Caco-2 (cell line): Measurements from ENCODE around the gene REV3L. TPM values are rescaled to one million over a fixed set of nuclear protein-coding genes. Genes with fewer than 3 reads are reported as not detected.

Experiments
- BruUV-seq: library from RNA; stranded (reverse); fragments of 400-500 nt; replicated peaks from 2 replicates; lab custom pipeline; 2021; lab: Mats Ljungman, UMichigan
- CTCF ChIA-PET: fragments of 300-600 bp; sonication (Branson Sonifier 250); formaldehyde crosslinking; loops from one replicate; lab custom pipeline; 2022; ENCODE audit warnings: antibody characterized with exemption; lab: Charles Lee
- POLR2A ChIA-PET: fragments of 300-600 bp; sonication (Branson Sonifier 250); formaldehyde crosslinking; loops from one replicate; lab custom pipeline; 2022; ENCODE audit warnings: antibody characterized with exemption; lab: Charles Lee
- DNase-seq, 2 experiments: peaks; one replicate each; pipeline versions ENCODE4 v3.0.0 to v3.0.0-alpha.2; 2020 to 2022
- H3K27me3 ChIP-seq: replicated peaks from 2 replicates; pipeline ENCODE4 v1.6.0; 2011; ENCODE audit warnings: low read length; ENCODE audit not compliant: control insufficient read depth, insufficient read depth
- H3K36me3 ChIP-seq: 2 replicates; pipeline ENCODE4 v1.5.1; 2011; ENCODE audit warnings: low read length; ENCODE audit not compliant: control insufficient read depth, insufficient read depth
- H3K4me1 ChIP-seq: fragments of 250-450 bp; sonication (Bioruptor Pico); 2 replicates; pipeline ENCODE4 v1.5.1; 2020; ENCODE audit warnings: mild to moderate bottlenecking
- H3K4me3 ChIP-seq: 2 replicates; pipeline ENCODE4 v1.5.1; 2011; ENCODE audit warnings: low read depth, mild to moderate bottlenecking, control low read depth, low read length
- H3K9me3 ChIP-seq: fragments of 250-450 bp; sonication (Bioruptor Pico); 2 replicates; pipeline ENCODE4 v1.5.1; 2020; ENCODE audit warnings: mild to moderate bottlenecking, moderate library complexity
- H3K27ac Mint-ChIP-seq: one replicate; pipeline ENCODE4 v1.8.0; 2022; ENCODE audit warnings: mixed read lengths; ENCODE audit not compliant: unreplicated experiment
- H3K27me3 Mint-ChIP-seq: one replicate; pipeline ENCODE4 v1.8.0; 2022; ENCODE audit warnings: mixed read lengths; ENCODE audit not compliant: insufficient read depth, unreplicated experiment
- H3K36me3 Mint-ChIP-seq: one replicate; pipeline ENCODE4 v1.8.0; 2022; ENCODE audit warnings: mild to moderate bottlenecking, mixed read lengths; ENCODE audit not compliant: insufficient read depth, unreplicated experiment
- H3K4me1 Mint-ChIP-seq: one replicate; pipeline ENCODE4 v1.8.0; 2022; ENCODE audit warnings: low read depth, mixed read lengths; ENCODE audit not compliant: unreplicated experiment
- H3K4me3 Mint-ChIP-seq: one replicate; pipeline ENCODE4 v1.8.0; 2022; ENCODE audit warnings: mild to moderate bottlenecking, moderate library complexity, mixed read lengths; ENCODE audit not compliant: unreplicated experiment
- H3K9me3 Mint-ChIP-seq: one replicate; pipeline ENCODE4 v1.8.0; 2022; ENCODE audit warnings: mixed read lengths; ENCODE audit not compliant: unreplicated experiment
- CTCF ChIP-seq, 2 experiments: fragments of 200-600 bp in 1 of 2; IDR thresholded peaks; 1 replicate in 1 of 2; 2 replicates in 1 of 2; pipeline versions ENCODE4 v1.5.1 to v1.8.0; 2011 to 2022; ENCODE audit warnings: antibody characterized with exemption in 1 of 2, control low read depth in 1 of 2, inconsistent platforms in 1 of 2, low read depth in 1 of 2, low read length in 1 of 2, mild to moderate bottlenecking in 1 of 2, moderate library complexity in 1 of 2; ENCODE audit not compliant: insufficient read depth in 1 of 2, severe bottlenecking in 1 of 2, unreplicated experiment in 1 of 2
- intact Hi-C: fragments of 100-400 bp; cut with micrococcal nuclease; formaldehyde crosslinking; loops from one replicate; pipeline ENCODE4 v1.10.0; 2022; ENCODE audit not compliant: unreplicated experiment
- total RNA-seq: library from RNA; stranded (reverse); gene quantifications from 2 replicates; pipeline ENCODE4 v1.2.3, GENCODE V29; 2022

Gene REV3L
- total RNA-seq, 1 experiment from 2014 or later = 22.2 TPM

- POLR2A ChIA-PET = no interaction called here
- no peak overlapping the region for H3K27ac Mint-ChIP-seq
- no TSS peak for BruUV-seq
Measured at GRCh38 chr6:111403388-111403787, 79.6 kb downstream of the REV3L start.

GRCh38 chr6:111399626-111400025 is 83.4 kb downstream of the REV3L start:
- H3K27ac Mint-ChIP-seq = no peak overlapping the region
- intact Hi-C loops = no loop called here
- H3K36me3 Mint-ChIP-seq = peaks cover 36% of the 10 kb centered on the region
- TF ChIP-seq CTCF (IDR thresholded peaks at IDR 0.05; ENCODE audit: insufficient read depth in 1 of 2, low read depth in 1 of 2, low read length in 1 of 2, severe bottlenecking in 1 of 2, unreplicated experiment in 1 of 2) = no peak
- Histone ChIP-seq H3K4me1 (no peaks in the 10 kb centered on the region), H3K27me3 (no peaks in the 10 kb centered on the region), H3K9me3 (no peaks in the 10 kb centered on the region), H3K4me3 (no peak overlapping the region), H3K36me3 (no peaks in the 10 kb centered on the region; the same call in 1 of the 2 replicates)
- peaks cover 9% of the 10 kb centered on the region for H3K9me3 Mint-ChIP-seq
- no peak for DNase-seq
- no TSS peak for BruUV-seq
- no peaks in the 10 kb centered on the region for H3K27me3 Mint-ChIP-seq
- H3K4me1 Mint-ChIP-seq = no peaks in the 10 kb centered on the region
- ChIA-PET CTCF (no interaction called here), POLR2A (no interaction called here)
- no peak overlapping the region for H3K4me3 Mint-ChIP-seq

More at GRCh38 chr6:111403388-111403787, 79.6 kb downstream of the REV3L start:
- Histone ChIP-seq H3K36me3 (no peaks in the 10 kb centered on the region), H3K9me3 (no peaks in the 10 kb centered on the region), H3K27me3 (no peaks in the 10 kb centered on the region), H3K4me3 (no peak overlapping the region), H3K4me1 (no peaks in the 10 kb centered on the region)
- no peaks in the 10 kb centered on the region for H3K4me1 Mint-ChIP-seq
- no peak for DNase-seq
- no peaks in the 10 kb centered on the region for H3K27me3 Mint-ChIP-seq
- H3K36me3 Mint-ChIP-seq = peaks cover 15% of the 10 kb centered on the region
- CTCF ChIA-PET = no interaction called here
- TF ChIP-seq CTCF (IDR thresholded peaks at IDR 0.05; ENCODE audit: insufficient read depth in 1 of 2, low read depth in 1 of 2, low read length in 1 of 2, severe bottlenecking in 1 of 2, unreplicated experiment in 1 of 2) = no peak
- no peak overlapping the region for H3K4me3 Mint-ChIP-seq
- no peaks in the 10 kb centered on the region for H3K9me3 Mint-ChIP-seq
- intact Hi-C loops = no loop called here

- ChIA-PET CTCF (no interaction called here), POLR2A (interaction anchor here (0.5 kb wide), 1 partner anchor 102 kb away, joined by 6 read pairs; no protein-coding TSS in a partner anchor)
- no peak for TF ChIP-seq CTCF (IDR thresholded peaks at IDR 0.05; ENCODE audit: insufficient read depth in 1 of 2, low read depth in 1 of 2, low read length in 1 of 2, severe bottlenecking in 1 of 2, unreplicated experiment in 1 of 2)
- no TSS peak for BruUV-seq
- DNase-seq = no peak
- H3K36me3 Mint-ChIP-seq = peaks cover 37% of the 10 kb centered on the region
- intact Hi-C loops = loop anchor here (1.0 kb wide), 1 partner anchor 129 kb away; a partner anchor contains a TSS
- H3K4me1 Mint-ChIP-seq = peaks cover 7% of the 10 kb centered on the region
- no peaks in the 10 kb centered on the region for H3K27me3 Mint-ChIP-seq
- H3K4me1 ChIP-seq = no peaks in the 10 kb centered on the region; the same call in 1 of the 2 replicates
- no peak overlapping the region for H3K4me3 Mint-ChIP-seq
- no peak overlapping the region for H3K4me3 ChIP-seq
- H3K9me3 Mint-ChIP-seq = no peaks in the 10 kb centered on the region
- no peaks in the 10 kb centered on the region for H3K36me3 ChIP-seq
- no peaks in the 10 kb centered on the region for H3K9me3 ChIP-seq
- no peaks in the 10 kb centered on the region for H3K27me3 ChIP-seq
- no peak overlapping the region for H3K27ac Mint-ChIP-seq
Measured at GRCh38 chr6:111388681-111389080, 94.3 kb downstream of the REV3L start.
